HFF-Myc (cell line): ENCODE data around the gene CCDC92B.
"Not testable (repeated sequence)": the region's sequence is repeated elsewhere in the genome, so short reads cannot be mapped to it uniquely, and the experiment has no call there.

Experiments
- DNase-seq: peaks from one replicate; pipeline ENCODE4 v3.0.0-alpha.2; 2011; ENCODE audit warnings: low read depth; ENCODE audit errors: extremely low read depth
- H3K4me3 ChIP-seq: replicated peaks from 2 replicates; pipeline ENCODE4 v1.5.1; 2011; ENCODE audit warnings: low read depth, mild to moderate bottlenecking, control low read depth, low read length
- TF ChIP-seq, protein P1 (sequence below): IDR thresholded peaks from 2 replicates; pipeline ENCODE4 v1.5.1; 2012; ENCODE audit warnings: mild to moderate bottlenecking, low read depth, low read length, control low read depth; ENCODE audit errors: missing control alignments

Gene CCDC92B

GRCh38 chr17:2786176-2786881 lies 36.9 kb upstream of the CCDC92B start:
- peak; percentile 63 for DNase-seq
- no peak overlapping the region for H3K4me3 ChIP-seq
- TF ChIP-seq, protein P1, sequence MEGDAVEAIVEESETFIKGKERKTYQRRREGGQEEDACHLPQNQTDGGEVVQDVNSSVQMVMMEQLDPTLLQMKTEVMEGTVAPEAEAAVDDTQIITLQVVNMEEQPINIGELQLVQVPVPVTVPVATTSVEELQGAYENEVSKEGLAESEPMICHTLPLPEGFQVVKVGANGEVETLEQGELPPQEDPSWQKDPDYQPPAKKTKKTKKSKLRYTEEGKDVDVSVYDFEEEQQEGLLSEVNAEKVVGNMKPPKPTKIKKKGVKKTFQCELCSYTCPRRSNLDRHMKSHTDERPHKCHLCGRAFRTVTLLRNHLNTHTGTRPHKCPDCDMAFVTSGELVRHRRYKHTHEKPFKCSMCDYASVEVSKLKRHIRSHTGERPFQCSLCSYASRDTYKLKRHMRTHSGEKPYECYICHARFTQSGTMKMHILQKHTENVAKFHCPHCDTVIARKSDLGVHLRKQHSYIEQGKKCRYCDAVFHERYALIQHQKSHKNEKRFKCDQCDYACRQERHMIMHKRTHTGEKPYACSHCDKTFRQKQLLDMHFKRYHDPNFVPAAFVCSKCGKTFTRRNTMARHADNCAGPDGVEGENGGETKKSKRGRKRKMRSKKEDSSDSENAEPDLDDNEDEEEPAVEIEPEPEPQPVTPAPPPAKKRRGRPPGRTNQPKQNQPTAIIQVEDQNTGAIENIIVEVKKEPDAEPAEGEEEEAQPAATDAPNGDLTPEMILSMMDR = peak; percentile 92

GRCh38 chr17:2785376-2785775 lies 35.9 kb upstream of the CCDC92B start:
- H3K4me3 ChIP-seq, DNase-seq: not testable (repeated sequence)

DNA sequence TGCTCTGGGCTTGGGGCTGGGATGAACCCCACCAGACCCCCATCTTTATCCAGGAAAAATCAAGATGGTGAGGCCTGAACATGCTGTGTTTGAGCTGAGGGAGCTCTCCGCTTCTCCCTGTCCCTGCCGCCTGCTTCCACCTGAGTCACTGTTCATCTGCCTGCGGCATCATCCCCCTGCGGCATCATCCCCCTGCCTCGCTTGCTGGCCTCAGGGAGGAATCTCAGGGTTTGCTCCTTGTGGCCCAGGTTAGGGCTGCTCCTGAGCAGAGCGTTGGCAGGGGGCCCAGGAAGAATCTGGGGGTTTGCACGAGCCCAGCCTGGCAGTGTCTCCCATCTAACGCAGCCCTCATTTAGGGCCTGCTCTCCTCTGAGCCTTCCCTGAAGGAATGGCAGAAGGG lies 35.4 kb upstream of the CCDC92B start:
- DNase-seq = no peak
- TF ChIP-seq, protein P1 = no peak
- H3K4me3 ChIP-seq = no peak overlapping the region

GRCh38 chr17:2783310-2784030 lies 34.0 kb upstream of the CCDC92B start:
- TF ChIP-seq, protein P1 = no peak
- no peak for DNase-seq
- H3K4me3 ChIP-seq = no peak overlapping the region

DNA sequence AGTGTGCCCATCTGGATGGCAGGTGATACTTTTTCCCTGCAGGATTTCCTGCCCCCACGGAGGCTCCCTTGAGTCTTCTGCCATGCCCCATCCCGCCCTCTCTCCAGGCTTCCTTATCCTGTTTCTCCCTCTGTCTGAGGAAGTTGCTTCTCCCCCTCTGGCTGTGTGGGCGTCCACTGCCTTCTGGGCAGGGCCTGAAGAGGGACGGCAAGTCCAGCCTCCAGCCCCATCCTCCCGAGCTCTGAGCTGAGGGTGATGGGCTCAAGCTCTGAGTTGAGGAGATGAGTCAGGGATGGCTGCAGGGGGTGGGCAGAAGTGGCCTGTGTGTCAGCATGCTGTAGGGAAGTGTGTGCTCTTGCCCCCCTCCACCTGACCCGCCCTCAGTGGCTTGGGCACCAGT lies 32.6 kb upstream of the CCDC92B start:
- TF ChIP-seq, protein P1 = no peak
- peak; percentile 12 for DNase-seq
- H3K4me3 ChIP-seq = no peak overlapping the region

DNA sequence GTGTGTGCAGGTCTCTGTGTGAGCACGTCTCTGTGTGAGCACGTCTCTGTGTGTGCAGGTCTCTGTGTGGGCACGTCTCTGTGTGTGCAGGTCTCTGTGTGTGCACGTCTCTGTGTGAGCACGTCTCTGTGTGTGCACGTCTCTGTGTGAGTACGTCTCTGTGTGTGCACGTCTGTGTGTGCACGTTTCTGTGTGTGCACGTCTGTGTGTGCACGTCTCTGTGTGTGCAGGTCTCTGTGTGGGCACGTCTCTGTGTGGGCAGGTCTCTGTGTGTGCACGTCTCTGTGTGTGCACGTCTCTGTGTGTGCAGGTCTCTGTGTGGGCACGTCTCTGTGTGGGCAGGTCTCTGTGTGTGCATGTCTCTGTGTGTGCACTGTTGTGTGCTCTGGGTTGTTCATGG lies 32.1 kb upstream of the CCDC92B start:
- not testable (repeated sequence) for DNase-seq, H3K4me3 ChIP-seq

GRCh38 chr17:2780931-2781454 lies 31.5 kb upstream of the CCDC92B start:
- H3K4me3 ChIP-seq = no peak overlapping the region
- TF ChIP-seq, protein P1 = no peak
- DNase-seq = no peak

DNA sequence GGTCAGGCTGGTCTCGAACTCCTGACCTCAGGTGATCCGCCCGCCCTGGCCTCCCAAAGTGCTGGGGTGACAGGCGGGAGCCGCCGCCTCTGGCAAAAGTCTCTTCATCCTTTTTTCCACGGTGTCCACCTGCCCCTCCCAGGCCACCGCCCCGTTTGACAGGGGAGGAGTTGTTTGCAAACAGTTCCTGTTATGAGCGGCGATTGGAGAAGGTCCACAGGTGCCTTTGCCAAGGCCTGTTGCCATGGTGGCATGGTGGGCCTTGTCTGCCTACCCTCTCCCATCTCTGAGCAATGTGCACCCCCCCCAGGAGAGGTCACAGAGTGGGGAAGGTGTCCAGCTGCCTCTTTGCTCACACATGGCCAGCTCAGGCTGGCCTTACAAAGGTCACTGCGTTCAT lies 30.8 kb upstream of the CCDC92B start:
- TF ChIP-seq, protein P1 = no peak
- no peak for DNase-seq
- no peak overlapping the region for H3K4me3 ChIP-seq
